ENCODE data around the gene GFI1.

The GFI1 gene

DNA sequence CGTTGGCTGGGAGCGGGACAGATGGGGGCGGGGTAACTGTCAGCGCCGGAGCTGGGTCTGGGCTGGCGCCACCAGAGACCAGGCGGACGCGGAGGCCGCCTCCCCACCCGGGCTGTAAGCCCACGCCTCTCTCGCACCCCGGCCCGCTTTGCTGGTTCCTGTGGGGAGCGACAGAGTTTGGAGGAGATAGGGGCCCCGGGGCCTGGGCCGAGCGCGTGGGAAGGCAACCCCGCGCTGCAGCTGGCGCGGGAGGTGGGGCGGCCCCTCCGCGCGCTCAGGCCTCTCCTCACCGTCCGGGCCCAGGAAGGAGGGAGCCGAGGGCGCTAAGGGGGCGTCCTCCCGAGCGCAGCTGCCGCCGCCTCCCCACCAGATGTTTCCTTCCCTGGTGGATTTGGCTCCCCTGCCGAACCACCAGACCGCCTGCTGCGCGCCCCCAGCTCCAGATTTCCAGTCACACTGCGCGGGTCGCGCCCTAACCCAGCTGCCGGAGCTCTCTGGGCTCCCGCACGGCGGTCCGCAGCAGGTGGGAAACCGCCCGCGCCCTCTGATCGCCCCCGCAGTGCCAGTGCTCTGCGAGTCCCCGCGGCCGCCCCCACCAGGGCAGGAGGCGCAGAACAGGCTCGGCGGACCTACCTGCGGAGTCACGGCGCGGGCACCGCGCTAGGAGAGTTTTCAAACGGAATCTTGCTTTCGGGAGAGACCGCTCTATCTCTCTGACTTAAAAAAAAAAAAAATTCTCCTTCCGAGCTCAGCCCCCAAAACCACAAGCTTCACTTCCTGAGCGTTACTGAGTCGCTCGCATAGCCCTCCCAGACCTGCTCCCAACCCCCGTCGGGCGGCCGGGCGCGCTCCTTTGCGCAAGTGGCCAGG is 1.1 kb downstream of the GFI1 start:
- no peak for TF ChIP-seq ZFX (IDR thresholded peaks at IDR 0.05; ENCODE audit: borderline replicate concordance)
- TF ChIP-seq, protein P1, sequence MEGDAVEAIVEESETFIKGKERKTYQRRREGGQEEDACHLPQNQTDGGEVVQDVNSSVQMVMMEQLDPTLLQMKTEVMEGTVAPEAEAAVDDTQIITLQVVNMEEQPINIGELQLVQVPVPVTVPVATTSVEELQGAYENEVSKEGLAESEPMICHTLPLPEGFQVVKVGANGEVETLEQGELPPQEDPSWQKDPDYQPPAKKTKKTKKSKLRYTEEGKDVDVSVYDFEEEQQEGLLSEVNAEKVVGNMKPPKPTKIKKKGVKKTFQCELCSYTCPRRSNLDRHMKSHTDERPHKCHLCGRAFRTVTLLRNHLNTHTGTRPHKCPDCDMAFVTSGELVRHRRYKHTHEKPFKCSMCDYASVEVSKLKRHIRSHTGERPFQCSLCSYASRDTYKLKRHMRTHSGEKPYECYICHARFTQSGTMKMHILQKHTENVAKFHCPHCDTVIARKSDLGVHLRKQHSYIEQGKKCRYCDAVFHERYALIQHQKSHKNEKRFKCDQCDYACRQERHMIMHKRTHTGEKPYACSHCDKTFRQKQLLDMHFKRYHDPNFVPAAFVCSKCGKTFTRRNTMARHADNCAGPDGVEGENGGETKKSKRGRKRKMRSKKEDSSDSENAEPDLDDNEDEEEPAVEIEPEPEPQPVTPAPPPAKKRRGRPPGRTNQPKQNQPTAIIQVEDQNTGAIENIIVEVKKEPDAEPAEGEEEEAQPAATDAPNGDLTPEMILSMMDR (IDR thresholded peaks at IDR 0.05), result peak; percentile 60
- H3K27ac ChIP-seq, result peak overlapping the region; percentile 57

DNA sequence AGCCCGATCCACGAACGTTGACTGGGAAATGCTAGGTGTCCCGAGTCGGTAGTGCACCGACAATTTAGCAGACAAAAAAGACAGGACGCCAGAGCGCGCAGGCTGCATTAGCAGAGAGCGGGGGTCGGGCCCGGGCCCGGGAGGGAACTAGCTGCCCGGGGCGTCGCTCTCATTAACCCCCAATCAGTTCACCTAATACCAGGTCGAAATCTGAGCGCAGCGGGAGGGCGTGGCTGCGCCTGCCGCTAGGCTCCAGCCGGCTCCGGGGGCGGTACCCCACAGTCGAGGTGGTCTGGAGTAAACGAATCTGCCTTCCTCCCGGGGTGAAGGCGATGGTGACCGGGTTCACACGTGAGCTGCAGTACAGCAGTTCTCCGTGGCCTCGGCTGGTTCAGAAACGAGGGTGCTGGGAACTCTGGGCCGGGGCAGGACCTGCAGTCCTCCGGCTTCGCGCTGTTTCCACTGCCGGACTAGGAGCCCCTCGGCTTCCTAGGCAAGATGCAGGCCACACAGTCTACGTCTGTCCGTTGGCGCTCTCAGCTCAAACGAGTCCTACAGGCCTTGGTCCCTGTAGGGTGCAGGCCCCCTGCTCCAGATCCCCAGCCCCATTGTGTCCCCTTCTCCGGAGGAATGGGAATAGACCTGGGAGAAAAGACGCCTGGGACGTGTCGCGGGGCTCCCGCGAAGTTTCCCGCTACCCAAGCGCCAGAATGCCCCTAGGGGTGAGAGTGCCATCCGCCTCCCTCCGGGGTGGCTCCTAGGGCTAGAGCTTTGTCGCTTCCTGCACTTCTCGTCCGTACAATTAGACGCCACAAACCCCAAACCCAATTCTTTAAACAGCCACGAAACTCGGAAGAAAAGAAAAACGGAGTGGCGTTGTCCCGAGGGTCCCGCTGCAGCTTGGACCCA is 2.0 kb downstream of the GFI1 start:
- H3K27ac ChIP-seq, result peak overlapping the region; percentile 57

DNA sequence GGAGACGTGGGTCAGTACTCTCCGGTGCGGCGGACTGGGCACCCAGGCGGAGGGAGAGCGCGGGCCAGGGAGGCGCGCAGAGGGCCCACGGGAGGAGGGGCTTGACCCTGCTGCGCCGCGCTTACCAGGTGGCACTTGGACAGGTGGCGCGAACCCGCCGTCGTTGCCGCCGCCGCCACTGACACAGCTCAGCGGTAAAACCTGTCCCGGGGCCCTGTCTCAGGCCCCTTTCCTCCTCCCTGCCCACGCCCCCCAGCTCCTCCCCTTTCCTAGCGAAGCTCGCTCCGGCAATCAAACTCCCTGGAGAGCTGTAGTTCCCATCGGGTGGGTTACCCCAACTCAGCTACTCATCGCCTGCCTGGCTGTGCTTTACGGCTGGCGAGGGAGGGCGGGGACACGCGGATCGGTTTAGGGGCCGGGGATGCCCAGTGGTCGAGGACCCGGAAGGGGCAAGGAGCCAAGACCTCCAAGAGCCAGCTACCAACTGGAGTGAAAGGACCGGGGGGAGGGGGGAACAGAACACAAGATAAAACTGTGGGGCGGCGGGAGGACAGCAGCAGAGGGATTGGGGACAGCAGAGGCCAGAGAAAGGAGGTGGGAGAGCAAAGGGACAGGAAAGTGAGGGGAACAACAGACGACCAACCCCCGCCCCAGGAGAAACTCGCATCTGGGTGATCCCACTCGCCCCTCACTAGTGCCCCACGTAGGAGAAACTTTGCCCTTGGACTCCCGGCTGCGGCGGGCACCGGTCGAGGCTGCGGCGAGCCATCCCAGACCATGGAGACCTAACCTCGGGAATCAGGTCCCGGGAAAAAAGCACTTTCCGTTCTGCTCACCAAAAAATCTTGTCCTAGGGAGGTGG is 2.9 kb downstream of the GFI1 start:
- TF ChIP-seq ZFX (IDR thresholded peaks at IDR 0.05; ENCODE audit: borderline replicate concordance), result no peak
- peak overlapping the region; percentile 57 for H3K27ac ChIP-seq

More for the DNA sequence above, 2.0 kb downstream of the GFI1 start:
- TF ChIP-seq ZFX (IDR thresholded peaks at IDR 0.05; ENCODE audit: borderline replicate concordance), result no peak
- TF ChIP-seq, protein P1 (IDR thresholded peaks at IDR 0.05), result no peak

DNA sequence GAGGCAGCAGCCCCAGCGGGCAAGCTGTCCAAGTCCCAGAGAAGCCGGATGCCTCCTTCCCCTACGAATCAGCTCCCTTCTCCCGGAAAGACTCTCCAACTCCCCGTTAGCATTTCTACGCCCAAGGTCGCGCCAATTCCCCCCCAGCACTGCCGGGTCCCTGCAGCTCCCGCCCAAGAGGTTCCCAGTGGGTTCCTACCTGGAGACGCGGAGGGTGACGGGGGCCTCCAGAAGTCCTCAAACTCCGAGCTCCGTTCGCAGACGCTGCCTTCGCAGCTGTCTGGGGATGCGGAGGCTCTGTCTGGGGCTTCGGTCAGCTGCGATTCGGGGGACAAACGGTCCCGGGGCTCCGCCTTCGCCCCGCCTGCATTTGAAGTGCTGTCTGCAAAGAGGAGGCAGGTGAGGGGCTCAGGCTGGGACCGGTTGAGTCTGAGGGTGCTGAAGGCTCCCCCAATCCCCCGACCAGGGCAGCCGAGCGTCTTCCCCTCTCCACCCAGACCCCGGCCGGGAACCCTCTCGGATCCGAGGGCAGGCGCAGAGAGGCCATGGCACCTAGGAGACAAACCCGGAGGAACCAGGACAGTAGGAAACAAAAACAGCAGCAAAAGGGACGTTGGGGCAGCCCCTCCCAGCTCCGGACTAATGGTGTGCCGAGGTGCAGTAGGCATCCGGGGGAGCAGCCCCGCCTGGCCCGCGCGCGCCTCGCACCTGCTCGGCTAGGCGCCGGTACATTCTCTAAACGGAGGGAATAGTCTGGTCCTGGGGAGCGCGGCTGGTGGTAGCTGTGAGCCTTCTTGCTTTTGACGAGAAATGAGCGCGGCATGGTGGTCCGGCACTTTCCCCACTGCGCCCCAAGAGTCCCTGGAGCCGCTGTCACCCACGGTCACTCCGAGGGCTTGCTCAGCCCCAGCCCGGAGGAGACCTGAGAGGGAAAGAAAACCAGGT is 3.8 kb downstream of the GFI1 start:
- TF ChIP-seq, protein P1 (IDR thresholded peaks at IDR 0.05), result no peak
- TF ChIP-seq ZFX (IDR thresholded peaks at IDR 0.05; ENCODE audit: borderline replicate concordance), result no peak
- no peak overlapping the region for H3K27ac ChIP-seq

DNA sequence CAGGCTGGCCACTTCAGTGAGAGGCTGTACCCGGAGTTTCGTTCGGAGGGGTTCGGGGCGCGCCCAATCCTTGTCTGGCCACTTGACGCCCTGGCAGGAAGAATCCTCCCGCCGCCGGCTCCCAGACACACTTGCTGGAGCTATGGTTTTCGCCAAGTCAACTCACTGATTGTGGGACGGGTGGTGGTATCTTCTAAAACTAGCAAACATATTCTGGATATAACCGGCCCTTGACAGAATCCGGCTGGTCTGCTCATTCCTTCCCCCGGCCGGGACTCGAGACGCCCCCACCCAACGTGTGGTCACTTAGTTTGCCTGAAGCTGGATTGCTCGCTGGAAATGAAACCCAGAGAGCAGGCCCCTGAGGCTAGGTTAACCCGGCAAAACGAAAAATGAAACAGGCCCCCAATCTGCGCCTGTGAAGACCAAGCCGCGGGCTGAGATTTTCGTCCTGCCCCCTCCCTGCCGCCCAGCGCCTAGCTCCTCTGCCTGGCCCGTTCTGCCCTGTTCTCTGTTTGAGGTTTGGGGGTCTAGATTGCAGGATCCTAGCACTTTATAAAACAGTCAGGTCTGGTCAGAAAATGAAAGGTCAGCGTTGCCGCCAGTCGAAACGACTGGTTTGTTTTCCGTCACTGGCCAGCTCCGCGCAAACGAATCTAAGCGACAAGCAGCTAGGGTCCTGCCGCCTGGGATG is 4.6 kb downstream of the GFI1 start:
- TF ChIP-seq ZFX (IDR thresholded peaks at IDR 0.05; ENCODE audit: borderline replicate concordance), result no peak
- H3K27ac ChIP-seq, result no peak overlapping the region

DNA sequence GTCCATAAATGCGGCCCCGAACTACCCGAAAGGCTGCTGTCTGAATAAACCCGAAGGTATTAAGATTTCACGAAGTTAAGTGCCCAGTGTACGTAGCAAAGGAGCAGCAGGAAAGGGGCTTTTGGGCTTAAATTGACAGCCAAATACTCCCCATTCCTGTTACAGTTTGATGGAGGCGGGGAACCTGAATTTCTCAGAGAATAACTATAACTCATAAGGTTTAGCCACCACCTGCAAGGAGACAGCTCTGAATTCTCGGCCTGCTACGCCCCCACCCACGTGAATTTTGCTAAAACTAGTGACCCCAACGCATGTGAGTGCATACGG is 5.2 kb downstream of the GFI1 start:
- TF ChIP-seq ZFX (IDR thresholded peaks at IDR 0.05; ENCODE audit: borderline replicate concordance), result no peak
- TF ChIP-seq, protein P1 (IDR thresholded peaks at IDR 0.05), result no peak
- no peak overlapping the region for H3K27ac ChIP-seq
